RWPE2 (cell line): ENCODE measurements around the gene TMEM229B.

ENCODE experiments used
- ATAC-seq: fragments of 200-7000 bp; cut with Tn5 transposase; 3 replicates; pipeline ENCODE4 v1.9.1; 2021; ENCODE audit warnings: low read depth
- DNase-seq: peaks from one replicate; pipeline ENCODE4 v3.0.0-alpha.2; 2020; ENCODE audit warnings: low spot score
- H3K27ac ChIP-seq: fragments of 450-650 bp; 2 replicates; pipeline ENCODE4 v1.5.1; 2017; ENCODE audit warnings: mild to moderate bottlenecking; ENCODE audit not compliant: poor library complexity, severe bottlenecking
- H3K27me3 ChIP-seq: fragments of 250-450 bp; sonication (Bioruptor Pico); 2 replicates; pipeline ENCODE4 v1.5.1; 2021; ENCODE audit warnings: mild to moderate bottlenecking, moderate library complexity; ENCODE audit not compliant: insufficient read depth, poor library complexity, severe bottlenecking
- H3K36me3 ChIP-seq: fragments of 250-450 bp; sonication (Bioruptor Pico); 2 replicates; pipeline ENCODE4 v1.5.1; 2020; ENCODE audit warnings: low read depth, mild to moderate bottlenecking, moderate library complexity
- H3K4me1 ChIP-seq: fragments of 250-450 bp; sonication (Bioruptor Pico); 2 replicates; pipeline ENCODE4 v1.5.1; 2021; ENCODE audit warnings: mild to moderate bottlenecking, moderate library complexity; ENCODE audit not compliant: insufficient read depth, poor library complexity, severe bottlenecking
- H3K4me3 ChIP-seq: fragments of 250-450 bp; sonication (Bioruptor Pico); 2 replicates; pipeline ENCODE4 v1.5.1; 2021; ENCODE audit warnings: mild to moderate bottlenecking, moderate library complexity; ENCODE audit not compliant: severe bottlenecking
- H3K9me3 ChIP-seq: fragments of 250-450 bp; sonication (Bioruptor Pico); 2 replicates; pipeline ENCODE4 v1.5.1; 2021; ENCODE audit warnings: mild to moderate bottlenecking, moderate library complexity; ENCODE audit not compliant: severe bottlenecking
- TF ChIP-seq, protein P1 (sequence below): fragments of 450-650 bp; IDR thresholded peaks from one replicate; pipeline ENCODE4 v1.5.1; 2017; ENCODE audit warnings: mild to moderate bottlenecking, moderate library complexity; ENCODE audit not compliant: poor library complexity, severe bottlenecking

TMEM229B gene

DNA sequence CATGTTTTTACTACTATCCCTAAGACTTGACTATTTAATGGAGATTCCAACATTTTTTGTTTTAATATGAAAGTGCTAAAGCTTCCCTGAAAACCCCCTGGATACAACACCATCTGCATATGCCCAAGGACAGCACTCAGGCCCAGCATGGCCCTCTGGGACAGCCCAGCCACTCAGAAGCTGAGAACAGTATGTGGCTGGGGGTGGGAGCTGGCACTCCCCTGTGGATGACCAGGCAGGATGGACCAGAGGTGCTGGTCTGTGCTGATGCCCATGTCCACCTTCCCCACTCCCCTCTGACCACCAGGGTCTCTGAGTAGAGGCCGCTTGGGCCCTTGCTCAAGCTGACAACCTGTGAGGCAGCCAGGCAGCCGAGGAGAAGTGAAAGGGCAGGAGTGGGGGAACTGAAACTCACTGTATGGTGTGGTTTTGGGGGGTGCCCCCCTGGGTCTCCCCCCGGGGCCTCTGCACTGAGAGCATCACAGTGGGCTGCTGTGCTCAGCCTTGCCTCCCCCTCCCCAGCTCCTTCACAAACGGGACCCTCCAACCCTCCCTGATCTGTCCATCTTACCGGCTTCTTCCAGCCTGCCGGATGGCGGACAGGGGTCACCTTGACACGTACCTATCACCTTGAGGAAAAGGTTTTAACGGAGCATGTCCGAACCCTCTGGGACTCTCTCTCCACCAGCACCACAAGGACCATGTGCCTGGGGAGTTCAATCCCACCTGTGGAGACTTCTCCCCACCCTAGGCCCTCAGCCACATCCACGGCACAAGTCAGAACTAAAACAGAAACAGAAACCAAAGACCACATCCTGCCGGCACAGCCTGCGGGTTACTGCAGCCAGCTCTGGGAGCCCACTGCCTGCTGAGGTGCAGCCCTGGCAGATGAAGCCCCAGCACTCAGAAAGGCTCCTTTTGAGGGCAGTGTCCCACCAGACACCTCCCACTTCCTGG, at the start of gene TMEM229B:
Gene TMEM229B, minus strand, starts transcription at position 785 of the 957 bp plus-strand sequence. CDS start 14,798 bp downstream, outside the sequence.
- DNase-seq (no peak), ATAC-seq (peak; percentile 47; the same call in 2 of the 3 replicates)
- Histone ChIP-seq H3K4me1 (no peaks in the 10 kb centered on the region), H3K27me3 (no peaks in the 10 kb centered on the region), H3K36me3 (no peaks in the 10 kb centered on the region), H3K9me3 (peaks cover 3% of the 10 kb centered on the region), H3K27ac (no peak within 1 kb of the TSS), H3K4me3 (no peak within 1 kb of the TSS)
- TF ChIP-seq, protein P1, sequence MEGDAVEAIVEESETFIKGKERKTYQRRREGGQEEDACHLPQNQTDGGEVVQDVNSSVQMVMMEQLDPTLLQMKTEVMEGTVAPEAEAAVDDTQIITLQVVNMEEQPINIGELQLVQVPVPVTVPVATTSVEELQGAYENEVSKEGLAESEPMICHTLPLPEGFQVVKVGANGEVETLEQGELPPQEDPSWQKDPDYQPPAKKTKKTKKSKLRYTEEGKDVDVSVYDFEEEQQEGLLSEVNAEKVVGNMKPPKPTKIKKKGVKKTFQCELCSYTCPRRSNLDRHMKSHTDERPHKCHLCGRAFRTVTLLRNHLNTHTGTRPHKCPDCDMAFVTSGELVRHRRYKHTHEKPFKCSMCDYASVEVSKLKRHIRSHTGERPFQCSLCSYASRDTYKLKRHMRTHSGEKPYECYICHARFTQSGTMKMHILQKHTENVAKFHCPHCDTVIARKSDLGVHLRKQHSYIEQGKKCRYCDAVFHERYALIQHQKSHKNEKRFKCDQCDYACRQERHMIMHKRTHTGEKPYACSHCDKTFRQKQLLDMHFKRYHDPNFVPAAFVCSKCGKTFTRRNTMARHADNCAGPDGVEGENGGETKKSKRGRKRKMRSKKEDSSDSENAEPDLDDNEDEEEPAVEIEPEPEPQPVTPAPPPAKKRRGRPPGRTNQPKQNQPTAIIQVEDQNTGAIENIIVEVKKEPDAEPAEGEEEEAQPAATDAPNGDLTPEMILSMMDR: no peak

DNA sequence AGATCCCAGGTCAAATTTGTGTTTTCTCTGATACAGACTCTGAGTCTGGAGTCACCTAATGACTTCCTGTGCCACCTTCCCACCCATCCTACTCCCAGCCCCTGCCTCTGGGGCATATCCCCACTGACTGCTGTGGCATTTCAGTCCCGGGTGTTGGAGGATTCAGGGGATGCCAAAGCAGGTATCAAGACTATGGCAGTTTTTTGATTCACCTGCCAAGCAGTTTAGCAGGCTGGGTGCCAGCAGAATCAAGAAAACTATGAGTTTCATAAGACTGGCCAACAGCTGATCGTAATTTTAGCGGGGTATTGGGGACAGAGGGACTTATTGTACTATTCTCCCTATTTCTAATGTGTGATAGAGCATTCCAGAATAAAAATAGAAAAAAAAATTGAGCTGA, 49.2 kb upstream of the TMEM229B start:
- Histone ChIP-seq H3K9me3 (no peaks in the 10 kb centered on the region), H3K36me3 (no peaks in the 10 kb centered on the region), H3K27ac (no peak overlapping the region), H3K4me1 (no peaks in the 10 kb centered on the region), H3K4me3 (no peak overlapping the region), H3K27me3 (no peaks in the 10 kb centered on the region)
- ATAC-seq: no peak
- no peak for DNase-seq
- TF ChIP-seq, protein P1: no peak

DNA sequence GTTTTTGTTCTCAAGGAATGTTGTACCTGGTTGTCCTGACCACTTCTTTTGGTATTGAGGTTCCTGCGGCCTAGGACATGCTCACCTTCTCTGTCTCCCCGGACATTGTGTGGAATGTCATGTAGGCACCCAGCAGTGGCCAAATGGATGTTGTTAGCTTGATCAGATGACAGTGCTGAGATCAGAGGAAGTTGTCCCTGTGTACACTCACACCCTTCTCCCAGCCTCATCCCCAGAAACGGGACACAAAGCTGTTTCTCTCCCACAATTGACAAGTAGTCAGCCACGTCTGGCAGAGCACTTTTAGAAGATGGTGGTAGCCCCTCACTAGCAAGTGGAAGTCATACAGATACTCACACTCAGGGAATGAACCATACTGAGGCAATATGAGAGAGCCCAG, 47.6 kb upstream of the TMEM229B start:
- Histone ChIP-seq H3K27ac (no peak overlapping the region), H3K4me1 (no peaks in the 10 kb centered on the region), H3K27me3 (no peaks in the 10 kb centered on the region), H3K9me3 (no peaks in the 10 kb centered on the region), H3K4me3 (no peak overlapping the region), H3K36me3 (no peaks in the 10 kb centered on the region)
- ATAC-seq (no peak), DNase-seq (no peak)
- TF ChIP-seq, protein P1: no peak

DNA sequence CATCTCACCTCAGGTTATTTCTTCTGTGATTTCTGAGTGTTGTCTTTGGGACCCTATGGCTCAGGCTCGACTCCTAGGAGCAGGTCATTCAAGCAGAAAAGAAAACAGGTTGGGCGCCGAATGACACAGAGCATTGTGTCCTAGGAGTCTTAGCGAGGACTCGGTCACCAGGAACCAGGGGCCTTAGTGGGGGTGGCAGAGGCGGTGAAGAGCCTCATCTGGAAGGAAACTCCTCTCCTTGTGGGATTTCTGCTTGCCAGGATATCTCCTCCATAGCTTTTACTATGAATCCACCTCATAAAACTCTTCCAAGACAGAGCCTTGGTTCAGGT, 45.2 kb upstream of the TMEM229B start:
- ATAC-seq: peak; percentile 15; the same call in 2 of the 3 replicates
- Histone ChIP-seq H3K36me3 (no peaks in the 10 kb centered on the region), H3K4me1 (no peaks in the 10 kb centered on the region), H3K9me3 (no peaks in the 10 kb centered on the region), H3K27me3 (no peaks in the 10 kb centered on the region), H3K27ac (peak overlapping the region; percentile 8), H3K4me3 (peak overlapping the region; percentile 89)
- no peak for DNase-seq
- TF ChIP-seq, protein P1: no peak
